Activated naive CD4-positive, alpha-beta T cell treated with anti-CD3 and anti-CD28 coated beads, Interleukin-2, amount 10 ng/mL, durations not matched to agents 7 days and 5 days (primary cell): ENCODE data around the gene POLR1D.
"Not testable (repeated sequence)": the region's sequence is repeated elsewhere in the genome, so short reads cannot be mapped to it uniquely, and the experiment has no call there.

Experiments used
- CTCF ChIA-PET: fragments of 350-600 bp; sonication (Branson Sonifier 250); formaldehyde crosslinking; loops from one replicate; lab custom pipeline; 2021; ENCODE audit warnings: antibody characterized with exemption; lab: Charles Lee
- DNase-seq: peaks from one replicate; pipeline ENCODE4 v3.0.0-alpha.2; 2020
- H3K27ac Mint-ChIP-seq: one replicate; pipeline ENCODE4 v1.8.0; 2021; ENCODE audit warnings: mild to moderate bottlenecking, moderate library complexity, mixed read lengths
- H3K27me3 Mint-ChIP-seq: one replicate; pipeline ENCODE4 v1.8.0; 2021; ENCODE audit warnings: mild to moderate bottlenecking, mixed read lengths
- H3K36me3 Mint-ChIP-seq: one replicate; pipeline ENCODE4 v1.8.0; 2021; ENCODE audit warnings: mixed read lengths
- H3K4me1 Mint-ChIP-seq: one replicate; pipeline ENCODE4 v1.8.0; 2021; ENCODE audit warnings: mixed read lengths
- H3K4me3 Mint-ChIP-seq: one replicate; pipeline ENCODE4 v1.8.0; 2021; ENCODE audit warnings: mild to moderate bottlenecking, moderate library complexity, mixed read lengths
- H3K9me3 Mint-ChIP-seq: one replicate; pipeline ENCODE4 v1.8.0; 2021; ENCODE audit warnings: mixed read lengths

Gene POLR1D

GRCh38 chr13:27622881-27623280 lies 1.2 kb downstream of the POLR1D start:
- H3K36me3 Mint-ChIP-seq = peaks cover 39% of the 10 kb centered on the region
- peak overlapping the region; percentile 88 for H3K4me3 Mint-ChIP-seq
- H3K27me3 Mint-ChIP-seq = no peaks in the 10 kb centered on the region
- CTCF ChIA-PET = no interaction called here
- H3K4me1 Mint-ChIP-seq = peaks cover 64% of the 10 kb centered on the region
- H3K9me3 Mint-ChIP-seq = no peaks in the 10 kb centered on the region
- H3K27ac Mint-ChIP-seq = peak overlapping the region; percentile 92
- DNase-seq = no peak

- no peak for DNase-seq
- Mint-ChIP-seq H3K4me3 (peak overlapping the region; percentile 18), H3K27ac (no peak overlapping the region), H3K9me3 (no peaks in the 10 kb centered on the region), H3K4me1 (peaks cover 52% of the 10 kb centered on the region), H3K36me3 (peaks cover 39% of the 10 kb centered on the region), H3K27me3 (no peaks in the 10 kb centered on the region)
- CTCF ChIA-PET = interaction anchor here (0.9 kb wide), 1 partner anchor 90 kb away, joined by 3 read pairs; no protein-coding TSS in a partner anchor
Measured at GRCh38 chr13:27624071-27624470, 2.4 kb downstream of the POLR1D start.

- no peaks in the 10 kb centered on the region for H3K9me3 Mint-ChIP-seq
- no peaks in the 10 kb centered on the region for H3K27me3 Mint-ChIP-seq
- CTCF ChIA-PET = no interaction called here
- DNase-seq = no peak
- H3K36me3 Mint-ChIP-seq = peaks cover 47% of the 10 kb centered on the region
- no peak overlapping the region for H3K27ac Mint-ChIP-seq
- H3K4me1 Mint-ChIP-seq = peaks cover 44% of the 10 kb centered on the region
- no peak overlapping the region for H3K4me3 Mint-ChIP-seq
Measured at GRCh38 chr13:27625839-27626238, 4.1 kb downstream of the POLR1D start.

- H3K27me3 Mint-ChIP-seq = no peaks in the 10 kb centered on the region
- no peak for DNase-seq
- H3K9me3 Mint-ChIP-seq = no peaks in the 10 kb centered on the region
- CTCF ChIA-PET = interaction anchor here (1.0 kb wide), 1 partner anchor 27 kb away, joined by 3 read pairs; no protein-coding TSS in a partner anchor
- peaks cover 49% of the 10 kb centered on the region for H3K36me3 Mint-ChIP-seq
- H3K4me3 Mint-ChIP-seq = no peak overlapping the region
- H3K27ac Mint-ChIP-seq = no peak overlapping the region
- peaks cover 43% of the 10 kb centered on the region for H3K4me1 Mint-ChIP-seq
Measured at GRCh38 chr13:27627380-27627779, 5.7 kb downstream of the POLR1D start.

GRCh38 chr13:27628081-27628480 lies 6.4 kb downstream of the POLR1D start:
- no peak overlapping the region for H3K4me3 Mint-ChIP-seq
- no peaks in the 10 kb centered on the region for H3K27me3 Mint-ChIP-seq
- DNase-seq = no peak
- no peaks in the 10 kb centered on the region for H3K9me3 Mint-ChIP-seq
- H3K36me3 Mint-ChIP-seq = peaks cover 48% of the 10 kb centered on the region
- peaks cover 37% of the 10 kb centered on the region for H3K4me1 Mint-ChIP-seq
- no peak overlapping the region for H3K27ac Mint-ChIP-seq
- CTCF ChIA-PET = interaction anchor here (1.0 kb wide), 1 partner anchor 26 kb away, joined by 3 read pairs; no protein-coding TSS in a partner anchor

GRCh38 chr13:27628766-27629165 lies 7.1 kb downstream of the POLR1D start:
- H3K4me3 Mint-ChIP-seq, H3K27me3 Mint-ChIP-seq, DNase-seq, H3K9me3 Mint-ChIP-seq, H3K27ac Mint-ChIP-seq: not testable (repeated sequence)
- CTCF ChIA-PET = interaction anchor here (1.0 kb wide), 1 partner anchor 25 kb away, joined by 3 read pairs; no protein-coding TSS in a partner anchor
- peaks cover 30% of the 10 kb centered on the region for H3K4me1 Mint-ChIP-seq
- H3K36me3 Mint-ChIP-seq = peaks cover 41% of the 10 kb centered on the region

GRCh38 chr13:27631156-27631555 lies 9.5 kb downstream of the POLR1D start:
- CTCF ChIA-PET = no interaction called here
- Mint-ChIP-seq H3K27me3 (no peaks in the 10 kb centered on the region), H3K27ac (no peak overlapping the region), H3K4me1 (peaks cover 13% of the 10 kb centered on the region), H3K9me3 (no peaks in the 10 kb centered on the region), H3K36me3 (peaks cover 31% of the 10 kb centered on the region), H3K4me3 (no peak overlapping the region)
- no peak for DNase-seq

GRCh38 chr13:27631665-27632064 lies 10.0 kb downstream of the POLR1D start:
- no peak for DNase-seq
- Mint-ChIP-seq H3K4me3 (no peak overlapping the region), H3K4me1 (peaks cover 13% of the 10 kb centered on the region), H3K9me3 (no peaks in the 10 kb centered on the region), H3K36me3 (peaks cover 31% of the 10 kb centered on the region), H3K27ac (no peak overlapping the region), H3K27me3 (no peaks in the 10 kb centered on the region)
- CTCF ChIA-PET = no interaction called here

GRCh38 chr13:27632214-27632613 lies 10.5 kb downstream of the POLR1D start:
- Mint-ChIP-seq H3K9me3 (no peaks in the 10 kb centered on the region), H3K36me3 (peaks cover 29% of the 10 kb centered on the region), H3K4me1 (peaks cover 14% of the 10 kb centered on the region), H3K4me3 (no peak overlapping the region), H3K27me3 (no peaks in the 10 kb centered on the region), H3K27ac (no peak overlapping the region)
- DNase-seq = no peak
- CTCF ChIA-PET = no interaction called here

- Mint-ChIP-seq H3K4me1 (peaks cover 10% of the 10 kb centered on the region), H3K36me3 (peaks cover 26% of the 10 kb centered on the region), H3K4me3 (no peak overlapping the region), H3K27me3 (no peaks in the 10 kb centered on the region), H3K9me3 (no peaks in the 10 kb centered on the region), H3K27ac (no peak overlapping the region)
- no peak for DNase-seq
- CTCF ChIA-PET = no interaction called here
Measured at GRCh38 chr13:27632648-27633047, 11.0 kb downstream of the POLR1D start.

- H3K36me3 Mint-ChIP-seq = peaks cover 28% of the 10 kb centered on the region
- no peak for DNase-seq
- no peaks in the 10 kb centered on the region for H3K27me3 Mint-ChIP-seq
- H3K9me3 Mint-ChIP-seq = no peaks in the 10 kb centered on the region
- H3K27ac Mint-ChIP-seq = no peak overlapping the region
- CTCF ChIA-PET = no interaction called here
- peaks cover 10% of the 10 kb centered on the region for H3K4me1 Mint-ChIP-seq
- no peak overlapping the region for H3K4me3 Mint-ChIP-seq
Measured at GRCh38 chr13:27634231-27634630, 12.5 kb downstream of the POLR1D start.

GRCh38 chr13:27634791-27635190 lies 13.1 kb downstream of the POLR1D start:
- CTCF ChIA-PET = no interaction called here

GRCh38 chr13:27635266-27635665 lies 13.6 kb downstream of the POLR1D start:
- CTCF ChIA-PET = no interaction called here
- no peak for DNase-seq
- Mint-ChIP-seq H3K4me3 (no peak overlapping the region), H3K27ac (no peak overlapping the region), H3K27me3 (no peaks in the 10 kb centered on the region), H3K36me3 (peaks cover 25% of the 10 kb centered on the region), H3K4me1 (peaks cover 10% of the 10 kb centered on the region), H3K9me3 (no peaks in the 10 kb centered on the region)

More at GRCh38 chr13:27634791-27635190, 13.1 kb downstream of the POLR1D start:
- H3K4me3 Mint-ChIP-seq = no peak overlapping the region
- H3K27ac Mint-ChIP-seq = no peak overlapping the region
- no peaks in the 10 kb centered on the region for H3K27me3 Mint-ChIP-seq
- DNase-seq = no peak
- H3K36me3 Mint-ChIP-seq = peaks cover 28% of the 10 kb centered on the region
- peaks cover 10% of the 10 kb centered on the region for H3K4me1 Mint-ChIP-seq
- H3K9me3 Mint-ChIP-seq = no peaks in the 10 kb centered on the region

GRCh38 chr13:27636589-27637288 lies 15.0 kb downstream of the POLR1D start:
- peaks cover 17% of the 10 kb centered on the region for H3K36me3 Mint-ChIP-seq
- no peak for DNase-seq
- no peaks in the 10 kb centered on the region for H3K9me3 Mint-ChIP-seq
- no peaks in the 10 kb centered on the region for H3K27me3 Mint-ChIP-seq
- no peak overlapping the region for H3K27ac Mint-ChIP-seq
- no peak overlapping the region for H3K4me3 Mint-ChIP-seq
- CTCF ChIA-PET = interaction anchor here (1.1 kb wide), 1 partner anchor 16 kb away, joined by 3 read pairs; the partner anchor contains the start of gene LNX2
- H3K4me1 Mint-ChIP-seq = peaks cover 10% of the 10 kb centered on the region

- peaks cover 9% of the 10 kb centered on the region for H3K4me1 Mint-ChIP-seq
- CTCF ChIA-PET = interaction anchor here (1.1 kb wide), 1 partner anchor 17 kb away, joined by 3 read pairs; the partner anchor contains the start of gene LNX2
Measured at GRCh38 chr13:27637289-27637626, 15.6 kb downstream of the POLR1D start.

More at GRCh38 chr13:27637289-27637626, 15.6 kb downstream of the POLR1D start:
- Mint-ChIP-seq H3K9me3 (no peaks in the 10 kb centered on the region), H3K4me3 (no peak overlapping the region), H3K27ac (no peak overlapping the region), H3K36me3 (peaks cover 16% of the 10 kb centered on the region), H3K27me3 (no peaks in the 10 kb centered on the region)
- DNase-seq = no peak
